A549 (cell line): Measurements from ENCODE around the gene KCNJ1.

ENCODE experiments used
- BHLHE40 ChIP-seq: IDR thresholded peaks from 2 replicates; pipeline ENCODE4 v1.6.1; 2012; ENCODE audit warnings: low read depth, low read length, inconsistent platforms
- EHMT2 ChIP-seq: fragments of 200-600 bp; sonication (generic); IDR thresholded peaks from 2 replicates; pipeline ENCODE4 v1.6.1; 2016; ENCODE audit warnings: antibody characterized with exemption, low read depth, mild to moderate bottlenecking, moderate library complexity
- EP300 ChIP-seq, 2 experiments: fragments of >200 bp; sonication (Bioruptor Twin); formaldehyde crosslinking; IDR thresholded peaks; 2 replicates in 1 of 2; 3 replicates in 1 of 2; pipeline ENCODE4 v1.6.1; 2016 to 2017
- KDM1A ChIP-seq: fragments of 200-600 bp; sonication (generic); IDR thresholded peaks from 2 replicates; pipeline ENCODE4 v1.6.1; 2016; ENCODE audit warnings: low read depth, mild to moderate bottlenecking
- POLR2A ChIP-seq: IDR thresholded peaks from 2 replicates; pipeline ENCODE4 v1.6.1; 2012; ENCODE audit warnings: mild to moderate bottlenecking, low read length
- RAD21 ChIP-seq, 2 experiments: fragments of >200 bp in 1 of 2; sonication (Bioruptor Twin) in 1 of 2; formaldehyde crosslinking in 1 of 2; IDR thresholded peaks in 1 of 2; conservative IDR thresholded peaks in 1 of 2; 2 replicates in 1 of 2; 3 replicates in 1 of 2; pipeline ENCODE4 v1.6.1; 2012 to 2018; ENCODE audit warnings: inconsistent platforms in 1 of 2
- SMC3 ChIP-seq: fragments of >200 bp; sonication (Bioruptor Twin); formaldehyde crosslinking; IDR thresholded peaks from 3 replicates; pipeline ENCODE4 v1.6.1; 2018; ENCODE audit warnings: inconsistent platforms
- TP53 ChIP-seq: fragments of 250-450 bp; sonication (Bioruptor Pico); IDR thresholded peaks from 2 replicates; pipeline ENCODE4 v1.5.0; 2021; ENCODE audit warnings: mild to moderate bottlenecking, moderate library complexity
- TF ChIP-seq, protein P1 (sequence below): fragments of 250-450 bp; sonication (Bioruptor Pico); IDR thresholded peaks from 2 replicates; pipeline ENCODE4 v1.5.0; 2020; ENCODE audit warnings: low read depth, mild to moderate bottlenecking, moderate library complexity
- TF ChIP-seq, protein P2 (sequence below): fragments of >200 bp; sonication (Bioruptor Twin); formaldehyde crosslinking; IDR thresholded peaks from 3 replicates; pipeline ENCODE4 v1.5.1; 2016
- TF ChIP-seq, protein P3 (sequence below): IDR thresholded peaks from 2 replicates; pipeline ENCODE4 v1.6.1; 2012
- TF ChIP-seq, protein P4 (sequence below): fragments of 200-600 bp; sonication (generic); IDR thresholded peaks from 2 replicates; pipeline ENCODE4 v1.6.1; 2016; ENCODE audit warnings: antibody characterized with exemption, mild to moderate bottlenecking, moderate library complexity

DNA sequence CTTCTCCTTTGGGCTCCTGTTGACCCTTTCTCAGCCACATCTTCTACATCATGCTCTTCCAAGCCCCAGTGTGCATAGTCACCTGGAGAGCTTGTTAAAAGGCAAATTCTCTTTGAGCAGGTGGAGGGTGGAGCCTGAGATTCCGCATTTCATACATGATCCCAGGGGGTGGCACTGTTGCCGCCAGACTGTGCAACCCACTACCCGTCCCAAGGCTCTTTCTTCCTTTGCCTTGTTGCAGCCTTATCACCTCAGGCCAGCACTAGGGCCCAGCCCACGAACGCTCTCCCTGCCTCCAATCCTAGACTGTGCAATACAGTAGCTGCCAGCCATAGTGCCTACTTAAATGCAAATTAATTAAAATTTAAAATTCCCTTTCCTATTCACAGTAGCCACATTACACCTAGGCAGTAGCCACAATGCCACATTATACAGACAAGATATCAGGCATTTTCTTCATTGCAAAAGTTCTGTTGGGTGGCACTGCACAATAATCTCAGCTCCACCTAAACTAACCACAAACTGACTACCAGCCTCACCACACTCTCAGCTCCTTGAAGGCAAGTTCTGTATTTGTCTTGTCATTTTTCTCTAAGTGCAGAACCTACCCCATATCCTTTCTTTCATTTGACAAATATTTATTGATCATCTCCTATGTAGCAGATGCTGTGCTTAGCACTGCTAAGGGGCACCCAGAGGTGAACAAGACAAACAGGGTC, 19.5 kb upstream of the KCNJ1 start:
- TF ChIP-seq SMC3 (no peak; the same call in 2 of the 3 replicates), POLR2A (no peak), KDM1A (no peak), RAD21 (conservative IDR thresholded peaks at IDR 0.05 in 1 of 2, IDR thresholded peaks at IDR 0.05 in 1 of 2) (peak in 1 of 2 experiments; percentile 35; a peak in 2 of 5 replicates), EHMT2 (no peak), BHLHE40 (no peak), EP300 (IDR thresholded peaks at IDR 0.05) (no peak), TP53 (CRISPR knock-in tag) (no peak)
- TF ChIP-seq, protein P1, sequence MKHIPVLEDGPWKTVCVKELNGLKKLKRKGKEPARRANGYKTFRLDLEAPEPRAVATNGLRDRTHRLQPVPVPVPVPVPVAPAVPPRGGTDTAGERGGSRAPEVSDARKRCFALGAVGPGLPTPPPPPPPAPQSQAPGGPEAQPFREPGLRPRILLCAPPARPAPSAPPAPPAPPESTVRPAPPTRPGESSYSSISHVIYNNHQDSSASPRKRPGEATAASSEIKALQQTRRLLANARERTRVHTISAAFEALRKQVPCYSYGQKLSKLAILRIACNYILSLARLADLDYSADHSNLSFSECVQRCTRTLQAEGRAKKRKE: no peak
- TF ChIP-seq, protein P2, sequence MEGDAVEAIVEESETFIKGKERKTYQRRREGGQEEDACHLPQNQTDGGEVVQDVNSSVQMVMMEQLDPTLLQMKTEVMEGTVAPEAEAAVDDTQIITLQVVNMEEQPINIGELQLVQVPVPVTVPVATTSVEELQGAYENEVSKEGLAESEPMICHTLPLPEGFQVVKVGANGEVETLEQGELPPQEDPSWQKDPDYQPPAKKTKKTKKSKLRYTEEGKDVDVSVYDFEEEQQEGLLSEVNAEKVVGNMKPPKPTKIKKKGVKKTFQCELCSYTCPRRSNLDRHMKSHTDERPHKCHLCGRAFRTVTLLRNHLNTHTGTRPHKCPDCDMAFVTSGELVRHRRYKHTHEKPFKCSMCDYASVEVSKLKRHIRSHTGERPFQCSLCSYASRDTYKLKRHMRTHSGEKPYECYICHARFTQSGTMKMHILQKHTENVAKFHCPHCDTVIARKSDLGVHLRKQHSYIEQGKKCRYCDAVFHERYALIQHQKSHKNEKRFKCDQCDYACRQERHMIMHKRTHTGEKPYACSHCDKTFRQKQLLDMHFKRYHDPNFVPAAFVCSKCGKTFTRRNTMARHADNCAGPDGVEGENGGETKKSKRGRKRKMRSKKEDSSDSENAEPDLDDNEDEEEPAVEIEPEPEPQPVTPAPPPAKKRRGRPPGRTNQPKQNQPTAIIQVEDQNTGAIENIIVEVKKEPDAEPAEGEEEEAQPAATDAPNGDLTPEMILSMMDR: no peak; the same call in 2 of the 3 replicates
- TF ChIP-seq, protein P3, sequence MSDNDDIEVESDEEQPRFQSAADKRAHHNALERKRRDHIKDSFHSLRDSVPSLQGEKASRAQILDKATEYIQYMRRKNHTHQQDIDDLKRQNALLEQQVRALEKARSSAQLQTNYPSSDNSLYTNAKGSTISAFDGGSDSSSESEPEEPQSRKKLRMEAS: no peak
- TF ChIP-seq, protein P4, sequence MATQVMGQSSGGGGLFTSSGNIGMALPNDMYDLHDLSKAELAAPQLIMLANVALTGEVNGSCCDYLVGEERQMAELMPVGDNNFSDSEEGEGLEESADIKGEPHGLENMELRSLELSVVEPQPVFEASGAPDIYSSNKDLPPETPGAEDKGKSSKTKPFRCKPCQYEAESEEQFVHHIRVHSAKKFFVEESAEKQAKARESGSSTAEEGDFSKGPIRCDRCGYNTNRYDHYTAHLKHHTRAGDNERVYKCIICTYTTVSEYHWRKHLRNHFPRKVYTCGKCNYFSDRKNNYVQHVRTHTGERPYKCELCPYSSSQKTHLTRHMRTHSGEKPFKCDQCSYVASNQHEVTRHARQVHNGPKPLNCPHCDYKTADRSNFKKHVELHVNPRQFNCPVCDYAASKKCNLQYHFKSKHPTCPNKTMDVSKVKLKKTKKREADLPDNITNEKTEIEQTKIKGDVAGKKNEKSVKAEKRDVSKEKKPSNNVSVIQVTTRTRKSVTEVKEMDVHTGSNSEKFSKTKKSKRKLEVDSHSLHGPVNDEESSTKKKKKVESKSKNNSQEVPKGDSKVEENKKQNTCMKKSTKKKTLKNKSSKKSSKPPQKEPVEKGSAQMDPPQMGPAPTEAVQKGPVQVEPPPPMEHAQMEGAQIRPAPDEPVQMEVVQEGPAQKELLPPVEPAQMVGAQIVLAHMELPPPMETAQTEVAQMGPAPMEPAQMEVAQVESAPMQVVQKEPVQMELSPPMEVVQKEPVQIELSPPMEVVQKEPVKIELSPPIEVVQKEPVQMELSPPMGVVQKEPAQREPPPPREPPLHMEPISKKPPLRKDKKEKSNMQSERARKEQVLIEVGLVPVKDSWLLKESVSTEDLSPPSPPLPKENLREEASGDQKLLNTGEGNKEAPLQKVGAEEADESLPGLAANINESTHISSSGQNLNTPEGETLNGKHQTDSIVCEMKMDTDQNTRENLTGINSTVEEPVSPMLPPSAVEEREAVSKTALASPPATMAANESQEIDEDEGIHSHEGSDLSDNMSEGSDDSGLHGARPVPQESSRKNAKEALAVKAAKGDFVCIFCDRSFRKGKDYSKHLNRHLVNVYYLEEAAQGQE: no peak
